Fibroblast of lung (primary cell): ENCODE measurements around the gene KIF26B.

Experiments
- EZH2 ChIP-seq: IDR thresholded peaks from 2 replicates; pipeline ENCODE4 v1.5.1; 2012; ENCODE audit warnings: low read length, control low read depth, mild to moderate bottlenecking; ENCODE audit errors: missing control alignments
- TF ChIP-seq, protein P1 (sequence below), 2 donors: IDR thresholded peaks in 1 of 2; conservative IDR thresholded peaks in 1 of 2; 1 replicate in 1 of 2; 2 replicates in 1 of 2; pipeline ENCODE4 v1.5.1; 2011 to 2012; ENCODE audit warnings: low read length in 2 of 2, control low read depth in 1 of 2, inconsistent platforms in 1 of 2, low read depth in 1 of 2, mild to moderate bottlenecking in 1 of 2

DNA sequence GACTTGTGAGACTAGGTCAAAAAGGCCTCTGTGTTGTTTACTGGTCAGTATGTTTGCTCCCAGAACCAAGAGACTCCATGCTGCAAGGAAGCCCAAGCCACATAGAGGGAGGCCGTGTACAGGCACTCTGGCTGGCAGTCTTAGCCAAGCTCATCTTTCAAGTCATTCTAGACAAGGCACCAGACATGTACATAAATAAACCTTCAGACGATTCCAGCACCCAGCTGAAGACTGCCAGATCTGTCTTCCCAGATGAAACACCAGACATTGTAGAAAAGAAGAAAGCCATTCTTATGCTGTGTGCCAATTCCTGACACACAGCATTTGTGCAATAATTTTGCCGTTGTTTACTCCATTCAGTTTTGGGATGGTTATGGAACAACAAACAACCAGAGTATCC is 595.5 kb downstream of the KIF26B start:
- TF ChIP-seq, protein P1, sequence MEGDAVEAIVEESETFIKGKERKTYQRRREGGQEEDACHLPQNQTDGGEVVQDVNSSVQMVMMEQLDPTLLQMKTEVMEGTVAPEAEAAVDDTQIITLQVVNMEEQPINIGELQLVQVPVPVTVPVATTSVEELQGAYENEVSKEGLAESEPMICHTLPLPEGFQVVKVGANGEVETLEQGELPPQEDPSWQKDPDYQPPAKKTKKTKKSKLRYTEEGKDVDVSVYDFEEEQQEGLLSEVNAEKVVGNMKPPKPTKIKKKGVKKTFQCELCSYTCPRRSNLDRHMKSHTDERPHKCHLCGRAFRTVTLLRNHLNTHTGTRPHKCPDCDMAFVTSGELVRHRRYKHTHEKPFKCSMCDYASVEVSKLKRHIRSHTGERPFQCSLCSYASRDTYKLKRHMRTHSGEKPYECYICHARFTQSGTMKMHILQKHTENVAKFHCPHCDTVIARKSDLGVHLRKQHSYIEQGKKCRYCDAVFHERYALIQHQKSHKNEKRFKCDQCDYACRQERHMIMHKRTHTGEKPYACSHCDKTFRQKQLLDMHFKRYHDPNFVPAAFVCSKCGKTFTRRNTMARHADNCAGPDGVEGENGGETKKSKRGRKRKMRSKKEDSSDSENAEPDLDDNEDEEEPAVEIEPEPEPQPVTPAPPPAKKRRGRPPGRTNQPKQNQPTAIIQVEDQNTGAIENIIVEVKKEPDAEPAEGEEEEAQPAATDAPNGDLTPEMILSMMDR (conservative IDR thresholded peaks at IDR 0.05 in 1 of 2, IDR thresholded peaks at IDR 0.05 in 1 of 2; ENCODE audit: low read depth in 1 of 2, low read length in 2 of 2) = no peak
- TF ChIP-seq EZH2 = no peak
